ENCODE measurements around the gene GLCCI1. TPM values are rescaled to one million over a fixed set of nuclear protein-coding genes. Genes with fewer than 3 reads are reported as not detected.

Gene GLCCI1
- polyA plus RNA-seq, 1 donor from 2014 or later, result 37.2 TPM

DNA sequence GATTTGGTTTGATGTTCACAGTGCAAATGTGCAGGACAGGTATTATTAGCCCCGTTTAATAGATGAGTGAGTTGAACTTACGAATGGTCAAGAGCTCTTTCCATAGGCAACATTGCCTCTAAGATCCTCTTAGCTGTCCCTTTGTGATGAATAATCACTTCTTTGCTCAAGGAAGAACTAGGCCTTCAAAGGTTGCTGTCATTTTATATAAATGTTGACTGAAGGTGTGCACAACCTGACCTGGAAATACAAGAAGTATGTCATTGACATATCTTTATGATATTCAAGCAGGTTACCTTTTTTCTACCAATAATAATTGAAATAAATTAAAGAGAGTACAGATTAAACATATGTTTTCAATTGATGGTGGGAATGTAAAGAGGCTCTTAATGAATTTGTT, 48.5 kb upstream of the GLCCI1 start:
- Histone ChIP-seq H4K20me1 (ENCODE audit: insufficient read depth) (no peaks in the 10 kb centered on the region), H3K9ac (ENCODE audit: low read length) (no peak overlapping the region), H3F3A (ENCODE audit: insufficient read depth, low read length, poor library complexity, severe bottlenecking) (no peaks in the 10 kb centered on the region), H3K4me3 (ENCODE audit: low read length) (no peak overlapping the region), H3K36me3 (ENCODE audit: insufficient read depth, low read length) (no peaks in the 10 kb centered on the region), H3K9me3 (ENCODE audit: low read length) (no peaks in the 10 kb centered on the region), H3K27me3 (ENCODE audit: insufficient read depth, low read depth, low read length) (no peaks in the 10 kb centered on the region), H3K4me2 (ENCODE audit: low read length) (no peak overlapping the region), H3K79me2 (replicated peaks; ENCODE audit: insufficient read depth, low read length) (no peaks in the 10 kb centered on the region), H2AFZ (ENCODE audit: low read depth, low read length) (no peak overlapping the region), H3K27ac (ENCODE audit: low read length) (no peak overlapping the region), H3K9me2 (ENCODE audit: insufficient read depth, low read length) (no peaks in the 10 kb centered on the region)
- TF ChIP-seq POLR2AphosphoS5 (IDR thresholded peaks at IDR 0.05), result no peak
- no peak for TF ChIP-seq EP300 (conservative IDR thresholded peaks at IDR 0.05; ENCODE audit: poor library complexity, severe bottlenecking)
- no peak for TF ChIP-seq TAF1 (IDR thresholded peaks at IDR 0.05; ENCODE audit: low read depth)
- TF ChIP-seq, protein P1, sequence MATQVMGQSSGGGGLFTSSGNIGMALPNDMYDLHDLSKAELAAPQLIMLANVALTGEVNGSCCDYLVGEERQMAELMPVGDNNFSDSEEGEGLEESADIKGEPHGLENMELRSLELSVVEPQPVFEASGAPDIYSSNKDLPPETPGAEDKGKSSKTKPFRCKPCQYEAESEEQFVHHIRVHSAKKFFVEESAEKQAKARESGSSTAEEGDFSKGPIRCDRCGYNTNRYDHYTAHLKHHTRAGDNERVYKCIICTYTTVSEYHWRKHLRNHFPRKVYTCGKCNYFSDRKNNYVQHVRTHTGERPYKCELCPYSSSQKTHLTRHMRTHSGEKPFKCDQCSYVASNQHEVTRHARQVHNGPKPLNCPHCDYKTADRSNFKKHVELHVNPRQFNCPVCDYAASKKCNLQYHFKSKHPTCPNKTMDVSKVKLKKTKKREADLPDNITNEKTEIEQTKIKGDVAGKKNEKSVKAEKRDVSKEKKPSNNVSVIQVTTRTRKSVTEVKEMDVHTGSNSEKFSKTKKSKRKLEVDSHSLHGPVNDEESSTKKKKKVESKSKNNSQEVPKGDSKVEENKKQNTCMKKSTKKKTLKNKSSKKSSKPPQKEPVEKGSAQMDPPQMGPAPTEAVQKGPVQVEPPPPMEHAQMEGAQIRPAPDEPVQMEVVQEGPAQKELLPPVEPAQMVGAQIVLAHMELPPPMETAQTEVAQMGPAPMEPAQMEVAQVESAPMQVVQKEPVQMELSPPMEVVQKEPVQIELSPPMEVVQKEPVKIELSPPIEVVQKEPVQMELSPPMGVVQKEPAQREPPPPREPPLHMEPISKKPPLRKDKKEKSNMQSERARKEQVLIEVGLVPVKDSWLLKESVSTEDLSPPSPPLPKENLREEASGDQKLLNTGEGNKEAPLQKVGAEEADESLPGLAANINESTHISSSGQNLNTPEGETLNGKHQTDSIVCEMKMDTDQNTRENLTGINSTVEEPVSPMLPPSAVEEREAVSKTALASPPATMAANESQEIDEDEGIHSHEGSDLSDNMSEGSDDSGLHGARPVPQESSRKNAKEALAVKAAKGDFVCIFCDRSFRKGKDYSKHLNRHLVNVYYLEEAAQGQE (IDR thresholded peaks at IDR 0.05; ENCODE audit: borderline replicate concordance), result no peak
- no peak for TF ChIP-seq RAD21 (conservative IDR thresholded peaks at IDR 0.05)
- TF ChIP-seq, protein P2, sequence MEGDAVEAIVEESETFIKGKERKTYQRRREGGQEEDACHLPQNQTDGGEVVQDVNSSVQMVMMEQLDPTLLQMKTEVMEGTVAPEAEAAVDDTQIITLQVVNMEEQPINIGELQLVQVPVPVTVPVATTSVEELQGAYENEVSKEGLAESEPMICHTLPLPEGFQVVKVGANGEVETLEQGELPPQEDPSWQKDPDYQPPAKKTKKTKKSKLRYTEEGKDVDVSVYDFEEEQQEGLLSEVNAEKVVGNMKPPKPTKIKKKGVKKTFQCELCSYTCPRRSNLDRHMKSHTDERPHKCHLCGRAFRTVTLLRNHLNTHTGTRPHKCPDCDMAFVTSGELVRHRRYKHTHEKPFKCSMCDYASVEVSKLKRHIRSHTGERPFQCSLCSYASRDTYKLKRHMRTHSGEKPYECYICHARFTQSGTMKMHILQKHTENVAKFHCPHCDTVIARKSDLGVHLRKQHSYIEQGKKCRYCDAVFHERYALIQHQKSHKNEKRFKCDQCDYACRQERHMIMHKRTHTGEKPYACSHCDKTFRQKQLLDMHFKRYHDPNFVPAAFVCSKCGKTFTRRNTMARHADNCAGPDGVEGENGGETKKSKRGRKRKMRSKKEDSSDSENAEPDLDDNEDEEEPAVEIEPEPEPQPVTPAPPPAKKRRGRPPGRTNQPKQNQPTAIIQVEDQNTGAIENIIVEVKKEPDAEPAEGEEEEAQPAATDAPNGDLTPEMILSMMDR (IDR thresholded peaks at IDR 0.05; ENCODE audit: poor library complexity, severe bottlenecking), result no peak
- no peak for TF ChIP-seq MXI1 (conservative IDR thresholded peaks at IDR 0.05; ENCODE audit: poor library complexity, severe bottlenecking)
- TF ChIP-seq EZH2 (IDR thresholded peaks at IDR 0.05; ENCODE audit: borderline replicate concordance, insufficient read depth, low read length, poor library complexity, severe bottlenecking), result no peak
- TF ChIP-seq SMC3 (conservative IDR thresholded peaks at IDR 0.05; ENCODE audit: poor library complexity), result no peak

DNA sequence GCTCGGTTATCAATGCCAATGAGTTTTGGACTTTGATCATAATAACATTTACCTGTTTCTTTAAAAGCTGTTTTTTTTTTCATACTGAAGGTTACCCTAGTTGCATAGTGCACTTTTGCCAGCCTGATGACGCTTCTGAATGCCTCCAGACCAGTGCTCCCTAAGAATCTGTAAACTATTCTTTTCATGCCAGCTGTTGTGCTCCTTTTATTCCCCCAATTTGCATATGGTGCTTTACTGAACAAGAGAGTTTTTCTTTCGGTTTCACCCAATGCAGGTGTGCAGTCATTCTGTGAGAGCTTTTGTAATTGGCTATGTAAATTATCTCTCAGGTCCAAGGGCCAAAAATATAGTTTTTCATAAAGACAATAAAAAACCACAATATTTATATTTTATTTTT, 48.1 kb upstream of the GLCCI1 start:
- H3K36me3 ChIP-seq (ENCODE audit: insufficient read depth, low read length), result no peaks in the 10 kb centered on the region
- H3K4me3 ChIP-seq (ENCODE audit: low read length), result no peak overlapping the region
- TF ChIP-seq, protein P2 (IDR thresholded peaks at IDR 0.05; ENCODE audit: poor library complexity, severe bottlenecking), result no peak
- TF ChIP-seq SMC3 (conservative IDR thresholded peaks at IDR 0.05; ENCODE audit: poor library complexity) (no peak), EP300 (conservative IDR thresholded peaks at IDR 0.05; ENCODE audit: poor library complexity, severe bottlenecking) (no peak), TAF1 (IDR thresholded peaks at IDR 0.05; ENCODE audit: low read depth) (no peak), RAD21 (conservative IDR thresholded peaks at IDR 0.05) (no peak), EZH2 (IDR thresholded peaks at IDR 0.05; ENCODE audit: borderline replicate concordance, insufficient read depth, low read length, poor library complexity, severe bottlenecking) (no peak), POLR2AphosphoS5 (IDR thresholded peaks at IDR 0.05) (no peak), MXI1 (conservative IDR thresholded peaks at IDR 0.05; ENCODE audit: poor library complexity, severe bottlenecking) (no peak)
- TF ChIP-seq, protein P1 (IDR thresholded peaks at IDR 0.05; ENCODE audit: borderline replicate concordance), result no peak
- no peak overlapping the region for H3K4me2 ChIP-seq (ENCODE audit: low read length)
- no peak overlapping the region for H3K9ac ChIP-seq (ENCODE audit: low read length)
- no peaks in the 10 kb centered on the region for H4K20me1 ChIP-seq (ENCODE audit: insufficient read depth)
- H3K27ac ChIP-seq (ENCODE audit: low read length), result no peak overlapping the region
- no peaks in the 10 kb centered on the region for H3K27me3 ChIP-seq (ENCODE audit: insufficient read depth, low read depth, low read length)
- no peaks in the 10 kb centered on the region for H3K9me3 ChIP-seq (ENCODE audit: low read length)
- no peaks in the 10 kb centered on the region for H3F3A ChIP-seq (ENCODE audit: insufficient read depth, low read length, poor library complexity, severe bottlenecking)
- H2AFZ ChIP-seq (ENCODE audit: low read depth, low read length), result no peak overlapping the region
- H3K79me2 ChIP-seq (replicated peaks; ENCODE audit: insufficient read depth, low read length), result no peaks in the 10 kb centered on the region
- no peaks in the 10 kb centered on the region for H3K9me2 ChIP-seq (ENCODE audit: insufficient read depth, low read length)
